Neural crest cell (in vitro differentiated cells): ENCODE data around the gene TP53AIP1. TPM values are rescaled to one million over a fixed set of nuclear protein-coding genes. Genes with fewer than 3 reads are reported as not detected.
A peak's percentile ranks its signal among the peaks of the same experiment; 100 is the strongest.

Experiments used
- DNase-seq: peaks from one replicate; pipeline ENCODE4 v3.0.0; 2021; ENCODE audit warnings: low read depth, mixed read lengths, low spot score
- H3K27ac Mint-ChIP-seq: one replicate; pipeline ENCODE4 v1.8.0; 2021; ENCODE audit warnings: mild to moderate bottlenecking, mixed read lengths; ENCODE audit not compliant: unreplicated experiment
- H3K27me3 Mint-ChIP-seq: 2 replicates; pipeline ENCODE4 v1.8.0; 2021; ENCODE audit warnings: low read depth, mild to moderate bottlenecking, mixed read lengths
- H3K36me3 Mint-ChIP-seq: 2 replicates; pipeline ENCODE4 v1.8.0; 2021; ENCODE audit warnings: low read depth, mild to moderate bottlenecking, mixed read lengths
- H3K4me1 Mint-ChIP-seq: 2 replicates; pipeline ENCODE4 v1.8.0; 2021; ENCODE audit warnings: mixed read lengths
- H3K4me3 Mint-ChIP-seq: one replicate; pipeline ENCODE4 v1.8.0; 2021; ENCODE audit warnings: mild to moderate bottlenecking, mixed read lengths
- H3K9me3 Mint-ChIP-seq: 2 replicates; pipeline ENCODE4 v1.8.0; 2021; ENCODE audit warnings: mixed read lengths
- total RNA-seq: library from RNA; stranded (reverse); gene quantifications from 2 replicates; pipeline ENCODE4 v1.2.1, GENCODE V29; 2021
- TF ChIP-seq, protein P1 (sequence below): fragments of 200-600 bp; sonication (generic); conservative IDR thresholded peaks from 2 replicates; pipeline ENCODE4 v1.5.0; 2021; ENCODE audit warnings: antibody characterized with exemption, mild to moderate bottlenecking

Gene TP53AIP1
- total RNA-seq, 1 donor from 2014 or later: not detected

DNA sequence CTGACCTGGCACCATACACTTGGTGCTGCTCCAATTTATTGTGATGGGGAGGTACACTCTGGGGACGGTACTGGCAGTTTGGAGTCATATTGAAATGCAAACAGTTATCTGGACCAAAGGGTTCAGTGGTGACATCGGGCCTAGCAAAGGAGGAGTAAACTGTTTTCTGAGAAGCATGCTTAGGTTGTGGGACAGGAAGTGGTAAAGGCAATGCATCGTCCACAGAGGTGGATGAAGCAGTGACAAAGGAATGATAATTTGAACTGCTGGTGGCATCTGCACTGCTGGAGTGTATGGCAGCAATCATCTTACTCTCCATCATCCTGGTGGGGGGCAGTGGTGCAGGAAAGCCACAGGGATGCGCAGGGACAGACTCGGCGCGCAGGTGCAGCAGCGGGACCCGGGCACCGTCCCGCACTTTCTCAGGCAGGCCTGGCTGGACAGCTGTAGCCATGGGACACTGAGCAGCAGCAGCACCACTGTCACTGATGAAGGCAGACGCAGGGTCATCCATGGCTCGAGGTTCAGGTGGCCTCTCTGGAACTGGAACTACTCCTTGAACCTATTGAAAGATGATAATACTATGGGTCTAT lies 28.0 kb upstream of the TP53AIP1 start:
- no peak overlapping the region for H3K4me3 Mint-ChIP-seq
- H3K9me3 Mint-ChIP-seq: no peaks in the 10 kb centered on the region
- peaks cover 23% of the 10 kb centered on the region for H3K36me3 Mint-ChIP-seq
- DNase-seq: no peak
- H3K27ac Mint-ChIP-seq: peak overlapping the region; percentile 13
- TF ChIP-seq, protein P1, sequence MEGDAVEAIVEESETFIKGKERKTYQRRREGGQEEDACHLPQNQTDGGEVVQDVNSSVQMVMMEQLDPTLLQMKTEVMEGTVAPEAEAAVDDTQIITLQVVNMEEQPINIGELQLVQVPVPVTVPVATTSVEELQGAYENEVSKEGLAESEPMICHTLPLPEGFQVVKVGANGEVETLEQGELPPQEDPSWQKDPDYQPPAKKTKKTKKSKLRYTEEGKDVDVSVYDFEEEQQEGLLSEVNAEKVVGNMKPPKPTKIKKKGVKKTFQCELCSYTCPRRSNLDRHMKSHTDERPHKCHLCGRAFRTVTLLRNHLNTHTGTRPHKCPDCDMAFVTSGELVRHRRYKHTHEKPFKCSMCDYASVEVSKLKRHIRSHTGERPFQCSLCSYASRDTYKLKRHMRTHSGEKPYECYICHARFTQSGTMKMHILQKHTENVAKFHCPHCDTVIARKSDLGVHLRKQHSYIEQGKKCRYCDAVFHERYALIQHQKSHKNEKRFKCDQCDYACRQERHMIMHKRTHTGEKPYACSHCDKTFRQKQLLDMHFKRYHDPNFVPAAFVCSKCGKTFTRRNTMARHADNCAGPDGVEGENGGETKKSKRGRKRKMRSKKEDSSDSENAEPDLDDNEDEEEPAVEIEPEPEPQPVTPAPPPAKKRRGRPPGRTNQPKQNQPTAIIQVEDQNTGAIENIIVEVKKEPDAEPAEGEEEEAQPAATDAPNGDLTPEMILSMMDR: no peak
- no peaks in the 10 kb centered on the region for H3K4me1 Mint-ChIP-seq
- H3K27me3 Mint-ChIP-seq: no peaks in the 10 kb centered on the region

DNA sequence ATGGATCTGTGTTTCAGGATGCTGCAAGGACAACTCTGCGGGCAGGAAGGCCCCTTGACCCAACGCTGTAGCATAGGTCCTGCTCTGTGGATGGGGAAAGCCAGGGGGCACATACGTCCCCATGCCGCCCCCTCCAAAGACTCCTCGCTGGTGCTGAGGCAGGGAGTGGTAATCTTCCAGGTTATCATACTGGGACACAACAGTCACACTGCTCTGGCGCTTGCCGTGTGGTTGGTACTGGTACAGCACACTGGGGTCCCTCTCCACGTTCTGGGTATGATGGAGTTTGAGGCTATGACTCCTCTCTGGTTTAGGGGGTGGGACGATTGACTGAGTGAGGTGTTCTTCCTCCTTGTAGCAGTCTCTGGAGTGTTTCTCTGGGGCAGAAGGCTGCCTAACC lies 26.2 kb upstream of the TP53AIP1 start:
- no peak overlapping the region for H3K4me3 Mint-ChIP-seq
- peak overlapping the region; percentile 68 for H3K27ac Mint-ChIP-seq
- H3K9me3 Mint-ChIP-seq: no peaks in the 10 kb centered on the region
- DNase-seq: no peak
- H3K4me1 Mint-ChIP-seq: peaks cover 10% of the 10 kb centered on the region
- TF ChIP-seq, protein P1: no peak
- no peaks in the 10 kb centered on the region for H3K27me3 Mint-ChIP-seq
- peaks cover 20% of the 10 kb centered on the region for H3K36me3 Mint-ChIP-seq

DNA sequence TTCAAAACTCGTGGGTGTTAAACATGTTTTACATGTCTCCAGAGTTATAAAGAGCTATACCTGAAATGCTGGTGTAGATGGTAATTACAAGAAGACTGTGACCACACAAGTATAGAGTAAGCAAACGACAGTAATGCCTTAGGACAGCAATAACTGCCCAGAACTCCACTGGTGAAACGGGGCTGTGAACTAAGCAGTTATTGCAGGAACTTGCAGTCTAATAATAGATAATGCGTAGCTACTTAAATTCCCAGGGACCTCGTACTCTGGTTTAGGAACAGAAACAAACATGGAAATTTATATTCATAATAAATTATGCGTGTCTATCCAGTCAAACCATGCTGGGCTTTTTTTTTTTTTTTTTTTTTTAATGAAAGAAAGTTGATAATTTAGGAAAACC lies 24.9 kb upstream of the TP53AIP1 start:
- no peak overlapping the region for H3K4me3 Mint-ChIP-seq
- H3K27ac Mint-ChIP-seq: no peak overlapping the region

DNA sequence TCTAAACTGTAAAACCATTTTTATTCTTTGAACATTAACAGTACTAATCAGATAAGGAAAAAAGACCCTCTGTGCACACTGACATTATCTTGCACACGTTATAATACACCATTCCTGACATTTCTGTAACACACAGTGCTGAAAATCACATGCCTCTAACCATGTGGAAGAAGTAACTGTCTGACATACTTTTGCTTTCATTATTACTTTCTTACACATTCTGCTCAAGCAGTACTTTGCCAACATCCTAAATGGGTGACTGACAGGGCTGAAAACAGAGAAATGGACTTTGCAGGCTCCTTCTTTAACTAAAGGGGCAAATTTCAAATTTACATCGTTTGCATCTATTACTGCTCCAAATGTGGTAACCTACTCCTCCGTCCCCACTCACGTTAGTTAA lies 22.8 kb upstream of the TP53AIP1 start:
- DNase-seq: no peak
- Mint-ChIP-seq H3K4me1 (peaks cover 16% of the 10 kb centered on the region), H3K36me3 (peaks cover 5% of the 10 kb centered on the region), H3K27ac (no peak overlapping the region), H3K9me3 (no peaks in the 10 kb centered on the region), H3K4me3 (no peak overlapping the region), H3K27me3 (no peaks in the 10 kb centered on the region)
- TF ChIP-seq, protein P1: no peak

More for the DNA sequence above, 24.9 kb upstream of the TP53AIP1 start:
- Mint-ChIP-seq H3K4me1 (peaks cover 16% of the 10 kb centered on the region), H3K36me3 (peaks cover 13% of the 10 kb centered on the region), H3K27me3 (no peaks in the 10 kb centered on the region), H3K9me3 (no peaks in the 10 kb centered on the region)
- DNase-seq: no peak
- TF ChIP-seq, protein P1: no peak

DNA sequence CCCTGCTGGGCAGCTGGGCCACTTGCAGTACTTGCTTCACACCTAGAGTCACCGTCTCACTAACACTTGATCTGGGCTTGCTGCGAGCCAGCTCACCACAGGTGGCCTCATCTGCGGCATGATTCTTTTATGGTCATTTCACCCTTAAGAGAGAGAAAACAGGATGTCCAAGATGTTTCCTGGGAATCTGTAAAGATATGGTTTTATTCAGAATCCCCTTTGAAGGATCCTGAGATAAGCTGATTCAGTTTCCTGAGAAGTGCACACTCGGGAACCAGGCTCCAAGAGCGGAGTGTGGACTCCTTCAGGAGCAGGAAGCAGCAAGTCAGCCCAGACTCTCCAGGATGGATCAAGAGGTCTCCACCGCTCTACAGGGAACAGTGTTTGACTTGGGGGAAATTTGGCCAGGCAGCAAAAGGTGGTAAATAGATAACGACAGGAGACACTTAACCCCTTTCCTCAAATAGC lies 21.8 kb upstream of the TP53AIP1 start:
- H3K27me3 Mint-ChIP-seq: no peaks in the 10 kb centered on the region
- H3K9me3 Mint-ChIP-seq: no peaks in the 10 kb centered on the region
- H3K36me3 Mint-ChIP-seq: no peaks in the 10 kb centered on the region
- DNase-seq: no peak
- no peak overlapping the region for H3K4me3 Mint-ChIP-seq
- TF ChIP-seq, protein P1: no peak
- peaks cover 16% of the 10 kb centered on the region for H3K4me1 Mint-ChIP-seq
- H3K27ac Mint-ChIP-seq: peak overlapping the region; percentile 44
